RPMI7951 (cell line): Measurements from ENCODE around the gene PPFIBP1. TPM values are rescaled to one million over a fixed set of nuclear protein-coding genes. Genes with fewer than 3 reads are reported as not detected.
"Not testable (repeated sequence)": the region's sequence is repeated elsewhere in the genome, so short reads cannot be mapped to it uniquely, and the experiment has no call there.

Source experiments
- DNase-seq: peaks from one replicate; pipeline ENCODE4 v3.0.0-alpha.2; 2012; ENCODE audit warnings: low read depth
- total RNA-seq: library from RNA; depleted of rRNA; stranded (reverse); fragments of >200 nt; shearing (Covaris generic); gene quantifications from 2 replicates; pipeline ENCODE4 v1.2.3, GENCODE V29; 2014; rRNA removed

The PPFIBP1 gene
- total RNA-seq, 1 experiment from 2014 or later: 58.0 TPM

- DNase-seq: peak; percentile 41
These were observed 186.1 kb downstream of the PPFIBP1 start for GRCh38 chr12:27709932-27710591.

- DNase-seq: peak; percentile 89
These were observed 186.7 kb downstream of the PPFIBP1 start, which contains the start of gene MRPS35 for GRCh38 chr12:27710592-27711316. TSS of gene MRPS35 (plus strand) at chr12:27710832. CDS start at chr12:27710844, 12 bp downstream.

- DNase-seq: no peak
These were observed 187.3 kb downstream of the PPFIBP1 start for GRCh38 chr12:27711317-27711682.

DNA sequence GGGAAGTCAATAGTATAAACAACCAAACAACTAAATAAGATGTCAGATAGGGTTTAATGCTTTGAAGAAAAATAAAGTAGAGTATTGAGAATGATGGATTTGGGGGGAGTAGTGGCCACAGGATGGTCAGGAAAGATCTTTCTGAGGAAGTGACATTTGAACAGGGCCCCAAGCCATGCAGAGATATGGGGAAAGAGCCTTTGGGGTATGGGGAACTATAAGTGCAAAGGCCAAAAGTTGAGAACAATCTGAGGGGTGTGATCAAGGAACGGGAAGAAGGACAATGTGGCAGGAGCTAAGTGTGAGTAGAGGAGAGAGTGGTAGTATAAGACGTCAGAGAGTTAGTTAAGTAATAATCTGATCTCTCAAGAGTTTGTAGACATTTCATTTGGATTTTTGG, 188.0 kb downstream of the PPFIBP1 start:
- DNase-seq: no peak

DNA sequence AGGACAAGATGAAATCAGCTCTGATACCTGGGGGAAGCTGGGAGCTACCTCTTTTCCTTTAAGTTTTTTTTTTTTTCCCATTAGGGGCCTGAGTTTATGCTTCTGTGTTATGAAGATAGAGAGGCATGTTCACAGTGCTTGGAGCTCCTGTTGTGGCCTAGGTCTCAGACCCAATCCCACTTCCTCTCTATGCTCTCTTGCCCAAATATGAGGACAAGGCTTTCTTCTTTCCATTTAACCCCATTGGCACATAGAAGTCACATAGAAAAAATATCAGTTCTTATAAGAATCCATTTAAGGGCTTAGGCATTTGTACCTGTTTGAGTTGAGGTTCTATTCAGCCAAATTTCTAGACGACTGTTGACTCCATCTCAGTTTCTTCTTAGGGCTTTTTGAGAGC, 199.2 kb downstream of the PPFIBP1 start:
- no peak for DNase-seq

GRCh38 chr12:27730097-27730588, 206.1 kb downstream of the PPFIBP1 start:
- no peak for DNase-seq

DNA sequence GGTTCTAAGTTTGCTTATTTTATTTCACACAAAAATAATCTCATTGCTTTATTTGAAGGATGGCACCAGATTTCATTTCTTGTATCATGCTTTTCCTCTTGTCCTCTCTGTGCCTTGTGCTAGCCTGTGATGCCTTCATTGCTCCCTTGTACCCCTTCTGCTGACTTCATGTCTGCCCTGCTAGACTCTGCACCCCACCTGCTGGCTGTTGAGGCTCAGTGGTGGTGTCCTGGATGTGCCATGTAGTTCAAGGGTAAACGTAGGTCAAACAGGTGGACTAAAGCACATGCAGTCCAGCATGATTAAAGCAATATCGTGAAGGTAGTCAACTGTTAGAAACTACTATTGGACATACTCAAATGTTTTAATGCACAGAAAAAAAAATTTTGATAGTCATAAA, 208.3 kb downstream of the PPFIBP1 start:
- DNase-seq: no peak

- DNase-seq: peak; percentile 10
These were observed 209.1 kb downstream of the PPFIBP1 start for GRCh38 chr12:27733052-27733656.

GRCh38 chr12:27733791-27734190, 209.8 kb downstream of the PPFIBP1 start:
- no peak for DNase-seq

DNA sequence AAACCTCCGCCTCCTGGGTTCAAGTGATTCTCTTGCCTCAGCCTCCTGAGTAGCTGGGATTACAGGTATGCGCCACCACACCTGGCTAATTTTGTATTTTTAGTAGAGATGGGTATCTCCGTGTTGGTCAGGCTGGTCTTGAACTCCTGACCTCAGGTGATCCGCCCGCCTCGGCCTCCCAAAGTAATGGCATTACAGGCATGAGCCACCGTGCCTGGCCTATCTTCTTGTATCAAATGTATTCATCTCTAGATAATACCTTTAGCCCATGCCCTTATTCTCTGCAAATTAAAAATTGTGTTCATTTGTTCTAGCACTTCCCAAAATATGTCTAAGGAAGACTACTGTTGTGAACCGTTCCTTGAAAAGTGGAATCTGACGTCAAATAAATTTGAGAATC, 210.3 kb downstream of the PPFIBP1 start:
- DNase-seq: not testable (repeated sequence)

- DNase-seq: no peak
These were observed 219.6 kb downstream of the PPFIBP1 start for GRCh38 chr12:27743601-27744000.

Other genes starting within 250 kb of the PPFIBP1 start
- gene BMAL2, start 191.4 kb upstream of the PPFIBP1 start, total RNA-seq: 26.1 and 30.2 TPM in 2 replicates
- not detected in 2 replicates for gene SMCO2, start 77.5 kb upstream of the PPFIBP1 start, total RNA-seq
- 1.4 and 1.6 TPM in 2 replicates for gene REP15, start 172.2 kb downstream of the PPFIBP1 start, total RNA-seq
- gene MRPS35, start 186.6 kb downstream of the PPFIBP1 start, total RNA-seq: 51.0 and 62.5 TPM in 2 replicates